Esophagus muscularis mucosa (tissue), 3 donors: ENCODE measurements around the gene KLC1.

Experiments
- POLR2A ChIP-seq: fragments of 450-650 bp; IDR thresholded peaks from one replicate; pipeline ENCODE4 v1.6.1; 2017; ENCODE audit warnings: antibody characterized with exemption, moderate library complexity, mild to moderate bottlenecking, low read depth
- POLR2AphosphoS5 ChIP-seq, 2 donors: sonication (generic); formaldehyde crosslinking; IDR thresholded peaks; one replicate each; pipeline ENCODE4 v1.6.1; 2017; ENCODE audit warnings: antibody characterized with exemption in 2 of 2
- TF ChIP-seq, protein P1 (sequence below), 3 experiments: fragments of 200-600 bp in 2 of 3; fragments of 450-650 bp in 1 of 3; sonication (generic) in 2 of 3; IDR thresholded peaks; one replicate each; pipeline ENCODE4 v1.5.1; 2017 to 2019; ENCODE audit warnings: antibody characterized with exemption in 3 of 3, mild to moderate bottlenecking in 2 of 3, moderate library complexity in 1 of 3

DNA sequence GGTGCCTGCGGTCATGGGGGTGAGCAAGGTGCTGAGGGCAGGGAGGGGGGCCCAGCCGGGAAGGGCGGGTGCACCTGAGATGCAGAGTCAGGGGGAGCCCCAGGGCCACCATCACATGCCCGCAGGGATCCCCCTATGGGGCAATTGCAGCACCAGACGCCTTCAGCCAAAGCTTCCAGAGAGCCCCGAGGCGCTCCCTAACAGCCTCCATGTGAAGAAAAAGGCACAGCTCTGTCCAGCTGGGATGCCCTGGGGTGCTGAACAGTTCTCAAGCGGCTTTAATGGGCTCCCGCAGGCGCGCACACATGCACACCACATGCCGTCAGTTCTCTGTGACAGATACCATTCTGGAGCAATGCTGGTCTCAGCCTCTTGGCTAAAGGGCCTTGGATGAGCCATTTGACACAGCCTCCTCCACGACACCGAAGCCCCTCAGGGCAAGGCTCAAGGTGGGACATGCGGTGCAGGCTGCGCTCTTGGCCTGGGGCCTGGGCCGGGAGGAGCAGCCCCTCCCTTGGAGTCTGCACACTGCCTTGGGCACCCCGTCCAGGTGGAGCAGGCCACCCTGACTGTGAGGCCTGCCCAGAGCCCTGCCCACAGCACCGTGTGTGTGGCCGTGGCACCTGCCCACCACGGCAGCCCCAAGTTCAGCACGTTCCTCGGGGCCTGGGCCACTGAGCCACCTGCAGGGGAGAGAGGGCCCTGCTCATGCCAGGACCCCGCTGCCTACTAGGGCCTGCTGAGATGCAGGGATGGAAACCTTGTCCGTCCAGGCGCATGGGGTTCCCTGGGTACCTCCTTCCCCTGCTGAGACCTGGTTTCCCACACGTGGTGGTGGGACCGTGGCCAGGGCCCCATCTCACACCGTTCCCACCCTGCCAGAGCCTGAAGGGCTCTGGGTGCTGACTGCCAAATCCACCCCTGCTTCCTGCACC lies 78.6 kb downstream of the KLC1 start:
- TF ChIP-seq, protein P1, sequence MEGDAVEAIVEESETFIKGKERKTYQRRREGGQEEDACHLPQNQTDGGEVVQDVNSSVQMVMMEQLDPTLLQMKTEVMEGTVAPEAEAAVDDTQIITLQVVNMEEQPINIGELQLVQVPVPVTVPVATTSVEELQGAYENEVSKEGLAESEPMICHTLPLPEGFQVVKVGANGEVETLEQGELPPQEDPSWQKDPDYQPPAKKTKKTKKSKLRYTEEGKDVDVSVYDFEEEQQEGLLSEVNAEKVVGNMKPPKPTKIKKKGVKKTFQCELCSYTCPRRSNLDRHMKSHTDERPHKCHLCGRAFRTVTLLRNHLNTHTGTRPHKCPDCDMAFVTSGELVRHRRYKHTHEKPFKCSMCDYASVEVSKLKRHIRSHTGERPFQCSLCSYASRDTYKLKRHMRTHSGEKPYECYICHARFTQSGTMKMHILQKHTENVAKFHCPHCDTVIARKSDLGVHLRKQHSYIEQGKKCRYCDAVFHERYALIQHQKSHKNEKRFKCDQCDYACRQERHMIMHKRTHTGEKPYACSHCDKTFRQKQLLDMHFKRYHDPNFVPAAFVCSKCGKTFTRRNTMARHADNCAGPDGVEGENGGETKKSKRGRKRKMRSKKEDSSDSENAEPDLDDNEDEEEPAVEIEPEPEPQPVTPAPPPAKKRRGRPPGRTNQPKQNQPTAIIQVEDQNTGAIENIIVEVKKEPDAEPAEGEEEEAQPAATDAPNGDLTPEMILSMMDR (IDR thresholded peaks at IDR 0.05) = no peak
- TF ChIP-seq POLR2AphosphoS5 (IDR thresholded peaks at IDR 0.05) (peak in 1 of 2 donors; percentile 7), POLR2A (no peak)
